H1 (cell line): Measurements from ENCODE around the gene RPS6KA5. TPM values are rescaled to one million over a fixed set of nuclear protein-coding genes. Genes with fewer than 3 reads are reported as not detected.

Experiments used
- HDAC6 ChIP-seq: IDR thresholded peaks from one replicate; pipeline ENCODE4 v1.7.1; 2012; ENCODE audit warnings: low read depth, mild to moderate bottlenecking, inconsistent platforms, low read length, moderate library complexity
- RAD21 ChIP-seq, 2 experiments: IDR thresholded peaks in 1 of 2; conservative IDR thresholded peaks in 1 of 2; 2 replicates each; pipeline ENCODE4 v1.6.1; 2011; ENCODE audit warnings: low read depth in 2 of 2, low read length in 2 of 2, improper control_type of control experiment in 1 of 2, inconsistent platforms in 1 of 2, mild to moderate bottlenecking in 1 of 2, moderate library complexity in 1 of 2
- TAF7 ChIP-seq: optimal IDR thresholded peaks from 2 replicates; pipeline ENCODE3; 2011; ENCODE audit warnings: low read depth, mild to moderate bottlenecking, inconsistent platforms, low read length, moderate library complexity, borderline replicate concordance
- polyA plus RNA-seq, 7 experiments: library from polyadenylated mRNA; depleted of rRNA in 3 of 7; stranded (reverse) in 5 of 7; unstranded in 2 of 7; fragments of >200 nt in 5 of 7; fragments of 200-250 nt in 2 of 7; gene quantifications; 1 replicate in 5 of 7; 2 replicates in 1 of 7; 4 replicates in 1 of 7; pipeline versions ENCODE4 v1.2.1 to v1.2.3, GENCODE V29; 2011 to 2013; ENCODE audit warnings: missing spikeins in 2 of 7, mixed read lengths in 2 of 7
- total RNA-seq: library from RNA; stranded (reverse); fragmentation: NEBNext Ultra II Directional; extraction: Animal tissue kit (Norgen Biotek cat#: 25700); gene quantifications from 2 replicates; pipeline ENCODE4 v1.2.1, GENCODE V29; 2021
- TF ChIP-seq, protein P1 (sequence below): IDR thresholded peaks from 2 replicates; pipeline ENCODE4 v1.6.1; 2012; ENCODE audit warnings: low read length, inconsistent platforms

The RPS6KA5 gene
- total and polyA plus RNA-seq, 2 of the 8 experiments (the other 6 are each of a cell fraction or from before 2014, with no cell fraction given): 0.85 to 3.1 TPM

DNA sequence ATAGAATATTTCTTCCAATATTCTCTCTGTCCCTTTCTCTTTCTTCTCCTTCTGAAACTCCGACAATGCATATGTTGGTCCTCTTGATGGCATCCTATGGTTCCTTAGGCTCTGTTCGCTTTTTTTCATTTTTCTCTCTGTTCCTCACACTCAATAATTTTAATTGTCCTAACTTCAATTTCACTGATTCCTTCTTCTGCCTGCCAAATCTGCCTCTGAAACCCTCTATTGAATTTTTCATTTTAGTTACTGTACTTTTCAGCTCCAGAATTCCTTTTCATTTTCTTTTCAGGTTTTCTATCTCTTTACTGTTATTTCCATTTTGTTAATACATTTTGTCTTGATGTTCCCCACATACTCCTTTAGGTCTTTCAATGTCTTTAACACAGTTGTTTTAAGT lies 177.2 kb downstream of the RPS6KA5 start (continued):
- TF ChIP-seq, protein P1, sequence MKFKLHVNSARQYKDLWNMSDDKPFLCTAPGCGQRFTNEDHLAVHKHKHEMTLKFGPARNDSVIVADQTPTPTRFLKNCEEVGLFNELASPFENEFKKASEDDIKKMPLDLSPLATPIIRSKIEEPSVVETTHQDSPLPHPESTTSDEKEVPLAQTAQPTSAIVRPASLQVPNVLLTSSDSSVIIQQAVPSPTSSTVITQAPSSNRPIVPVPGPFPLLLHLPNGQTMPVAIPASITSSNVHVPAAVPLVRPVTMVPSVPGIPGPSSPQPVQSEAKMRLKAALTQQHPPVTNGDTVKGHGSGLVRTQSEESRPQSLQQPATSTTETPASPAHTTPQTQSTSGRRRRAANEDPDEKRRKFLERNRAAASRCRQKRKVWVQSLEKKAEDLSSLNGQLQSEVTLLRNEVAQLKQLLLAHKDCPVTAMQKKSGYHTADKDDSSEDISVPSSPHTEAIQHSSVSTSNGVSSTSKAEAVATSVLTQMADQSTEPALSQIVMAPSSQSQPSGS: no peak
- no peak for TF ChIP-seq HDAC6
- TF ChIP-seq RAD21 (IDR thresholded peaks at IDR 0.05 in 1 of 2, conservative IDR thresholded peaks at IDR 0.05 in 1 of 2; ENCODE audit: low read depth in 2 of 2, low read length in 2 of 2): no peak
- no peak for TF ChIP-seq TAF7
